Fibroblast of skin of back (primary cell): ENCODE measurements around the gene EMILIN2.
"Not testable (repeated sequence)": the region's sequence is repeated elsewhere in the genome, so short reads cannot be mapped to it uniquely, and the experiment has no call there.

Source experiments
- DNase-seq: peaks from one replicate; pipeline ENCODE4 v3.0.0-alpha.2; 2013

Gene EMILIN2

GRCh38 chr18:2900684-2901422 is 54.0 kb downstream of the EMILIN2 start:
- DNase-seq: no peak

GRCh38 chr18:2901423-2901985 is 54.7 kb downstream of the EMILIN2 start:
- peak; percentile 71 for DNase-seq

DNA sequence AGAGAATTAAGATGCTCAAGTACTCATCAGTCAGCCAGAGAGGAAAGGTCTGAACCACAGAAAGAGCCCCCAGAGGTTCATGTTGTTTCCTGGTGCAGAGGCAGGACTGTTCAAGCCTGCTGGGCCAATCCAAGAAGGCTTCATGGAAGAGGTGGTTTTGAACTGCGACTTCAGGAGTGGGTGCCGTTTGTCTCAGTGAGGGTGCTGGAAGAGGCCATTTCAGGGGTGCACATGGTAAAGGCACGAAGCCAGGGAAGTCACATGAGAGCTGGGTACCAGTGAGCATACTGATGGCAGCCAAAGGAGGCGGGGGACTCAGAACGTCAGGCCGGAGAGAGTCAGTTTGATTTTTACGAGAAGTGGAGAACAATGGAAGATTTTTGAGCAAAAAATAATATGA is 55.5 kb downstream of the EMILIN2 start:
- no peak for DNase-seq

DNA sequence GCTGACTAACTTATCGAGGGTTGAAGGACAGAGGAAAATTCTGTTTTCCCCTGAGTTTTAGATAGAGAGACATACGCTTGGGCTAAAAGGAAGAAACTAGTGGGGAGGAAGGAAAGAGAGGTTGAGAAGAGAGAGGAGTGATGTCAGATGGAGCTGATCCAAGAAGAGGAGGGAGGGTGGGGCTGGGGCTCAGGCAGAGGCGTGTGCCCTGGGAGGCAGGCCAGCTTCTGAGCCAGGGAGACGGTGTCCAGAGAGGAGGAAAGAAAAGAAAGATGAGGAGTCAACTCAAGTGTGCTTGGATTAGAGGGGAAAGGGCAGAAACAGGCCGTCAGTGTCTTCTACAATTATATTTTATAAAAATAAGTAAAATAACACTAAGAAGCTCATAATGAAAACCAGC is 56.2 kb downstream of the EMILIN2 start:
- DNase-seq: peak; percentile 86

- peak; percentile 69 for DNase-seq
Measured at GRCh38 chr18:2905854-2906703, 59.3 kb downstream of the EMILIN2 start.

DNA sequence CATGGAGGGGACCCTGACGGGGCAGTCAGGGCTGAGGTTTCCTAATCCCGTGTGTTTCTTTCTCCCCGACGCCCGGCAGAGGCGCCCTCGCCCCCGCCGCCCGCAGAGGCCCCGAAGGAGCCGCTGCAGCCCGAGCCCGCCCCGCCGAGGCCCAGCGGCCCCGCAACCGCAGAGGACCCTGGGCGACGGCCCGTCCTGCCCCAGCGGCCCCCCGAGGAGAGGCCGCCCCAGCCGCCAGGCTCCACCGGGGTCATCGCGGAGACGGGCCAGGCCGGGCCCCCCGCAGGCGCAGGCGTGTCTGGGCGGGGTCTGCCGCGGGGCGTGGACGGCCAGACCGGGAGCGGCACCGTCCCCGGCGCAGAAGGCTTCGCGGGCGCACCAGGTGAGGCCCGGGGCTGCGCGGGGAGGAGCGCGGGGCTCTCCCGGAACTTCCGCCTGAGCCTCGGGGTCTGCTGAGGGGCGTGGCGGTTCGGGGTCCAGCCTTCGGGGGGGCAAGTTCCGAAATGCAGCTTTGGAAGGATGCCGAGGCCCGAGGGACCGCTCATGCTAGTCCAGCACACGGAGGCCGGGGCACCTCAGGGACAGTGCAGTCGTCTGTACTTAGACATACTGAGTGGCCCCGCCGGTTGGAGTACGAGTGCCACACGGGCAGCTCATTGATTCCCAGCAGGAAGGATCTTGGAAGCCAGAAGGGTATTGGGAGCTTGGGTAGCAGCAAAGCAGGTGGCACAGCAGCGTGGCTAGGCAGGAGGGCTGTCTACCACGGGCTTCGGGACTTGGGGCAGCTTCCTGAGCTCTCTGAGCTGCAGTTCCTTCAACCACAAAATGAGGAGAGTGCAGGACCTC is 60.1 kb downstream of the EMILIN2 start:
- peak; percentile 25 for DNase-seq

DNA sequence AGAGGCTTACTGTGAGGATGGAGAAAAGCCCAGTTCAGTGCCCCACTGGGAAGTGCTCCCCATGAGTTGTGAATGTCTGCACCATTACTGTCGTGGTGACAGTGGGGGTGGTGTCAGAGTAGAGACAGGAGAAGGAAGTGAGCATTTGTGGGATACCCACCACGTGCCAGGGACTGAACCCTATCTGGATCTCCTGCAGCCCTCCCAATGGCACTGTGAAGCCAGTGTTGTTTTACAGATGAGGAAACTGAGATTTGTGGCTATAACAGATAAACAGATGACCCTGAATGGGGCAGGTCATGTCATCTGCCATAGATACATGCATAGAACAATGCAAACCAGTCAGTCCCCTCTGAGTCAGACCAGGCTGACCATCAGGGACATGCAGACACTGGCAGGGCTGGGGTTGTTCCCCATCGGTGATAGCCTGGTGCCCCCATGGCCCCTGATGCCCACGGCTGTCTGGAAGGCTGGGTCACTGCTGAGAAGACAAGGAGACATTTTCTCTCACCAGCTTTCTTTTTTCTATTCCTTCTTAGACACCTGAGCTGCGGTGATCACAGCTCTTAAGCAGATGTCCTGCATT is 60.8 kb downstream of the EMILIN2 start:
- no peak for DNase-seq

DNA sequence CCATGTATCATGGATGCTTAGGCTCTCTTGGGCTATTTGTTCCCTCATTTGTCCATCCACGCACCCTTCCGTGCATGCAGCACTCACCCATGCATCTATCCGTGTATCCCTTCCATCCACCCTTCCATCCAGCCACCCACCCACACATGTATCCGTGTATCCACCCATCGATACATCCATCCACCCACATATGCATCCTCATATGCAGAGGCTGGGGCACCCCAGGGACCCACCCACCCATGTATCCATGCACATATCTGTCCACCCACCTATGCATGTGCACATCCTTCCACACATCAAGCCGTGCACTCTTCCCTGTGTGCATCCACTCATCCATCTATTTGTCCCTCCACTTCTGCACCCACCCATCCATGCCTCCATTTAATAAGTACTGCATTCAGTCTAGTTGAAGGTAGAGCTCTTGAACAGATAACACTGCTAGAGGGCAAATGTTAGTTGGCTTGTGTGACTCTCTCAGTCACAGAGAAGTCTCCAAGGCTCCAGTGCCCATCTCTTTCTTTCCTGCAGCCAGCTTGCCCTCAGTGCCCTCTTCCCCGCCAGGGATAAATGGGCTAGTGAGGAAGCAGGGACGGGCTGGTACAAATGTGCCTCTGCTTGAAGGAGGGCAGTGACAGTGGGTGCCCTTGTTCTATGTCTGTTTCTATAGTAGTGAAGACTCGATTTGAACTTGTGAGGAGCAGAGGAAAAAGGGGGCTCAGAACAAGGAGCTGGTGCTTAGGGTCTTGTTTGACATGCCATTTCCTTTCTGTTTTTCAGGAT is 61.5 kb downstream of the EMILIN2 start:
- no peak for DNase-seq

DNA sequence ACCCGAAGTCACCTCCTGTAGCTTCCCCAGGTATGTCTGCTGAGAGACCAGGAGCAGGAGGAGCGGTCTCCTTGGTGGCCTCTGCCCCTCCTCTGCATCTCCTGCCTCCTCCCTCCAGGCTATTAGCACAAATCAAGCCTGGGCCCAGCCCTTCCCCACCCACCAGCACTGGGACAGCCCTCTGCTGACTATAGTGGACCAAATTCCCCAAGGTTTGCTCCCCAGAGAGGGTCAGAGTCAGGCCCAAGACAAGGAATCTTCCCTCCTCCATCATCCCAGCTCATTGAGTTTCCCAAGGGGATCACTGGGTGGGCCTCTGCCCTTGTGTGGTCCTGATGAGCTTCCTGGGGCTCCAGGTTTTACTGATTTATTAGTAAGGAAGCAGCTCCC is 62.1 kb downstream of the EMILIN2 start:
- peak; percentile 10 for DNase-seq

- DNase-seq: no peak
Measured at GRCh38 chr18:2909431-2910140, 62.8 kb downstream of the EMILIN2 start.

- DNase-seq: no peak
Measured at GRCh38 chr18:2910261-2910660, 63.5 kb downstream of the EMILIN2 start.

- no peak for DNase-seq
Measured at GRCh38 chr18:2910751-2911425, 64.1 kb downstream of the EMILIN2 start.

DNA sequence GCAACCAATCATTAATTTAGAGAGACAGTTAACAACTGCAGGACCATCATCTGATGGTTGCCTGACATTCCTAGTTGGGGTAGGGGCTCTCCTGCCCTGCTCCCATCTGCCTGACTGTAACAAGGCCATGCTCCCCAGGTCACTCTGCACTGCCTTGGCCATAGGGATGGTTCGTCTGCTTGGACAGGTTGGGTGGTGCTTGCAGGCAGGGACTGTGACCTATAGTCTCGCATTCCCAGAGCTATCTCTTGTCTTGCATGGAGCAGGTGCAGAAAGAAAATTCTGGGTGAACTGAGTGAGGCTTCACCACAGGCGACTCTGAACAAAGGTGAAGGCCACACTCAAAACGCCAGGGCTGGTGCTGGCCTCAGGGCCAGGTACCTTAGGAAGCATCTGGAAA is 64.7 kb downstream of the EMILIN2 start:
- DNase-seq: no peak

GRCh38 chr18:2912357-2913299 is 65.8 kb downstream of the EMILIN2 start:
- DNase-seq: no peak

DNA sequence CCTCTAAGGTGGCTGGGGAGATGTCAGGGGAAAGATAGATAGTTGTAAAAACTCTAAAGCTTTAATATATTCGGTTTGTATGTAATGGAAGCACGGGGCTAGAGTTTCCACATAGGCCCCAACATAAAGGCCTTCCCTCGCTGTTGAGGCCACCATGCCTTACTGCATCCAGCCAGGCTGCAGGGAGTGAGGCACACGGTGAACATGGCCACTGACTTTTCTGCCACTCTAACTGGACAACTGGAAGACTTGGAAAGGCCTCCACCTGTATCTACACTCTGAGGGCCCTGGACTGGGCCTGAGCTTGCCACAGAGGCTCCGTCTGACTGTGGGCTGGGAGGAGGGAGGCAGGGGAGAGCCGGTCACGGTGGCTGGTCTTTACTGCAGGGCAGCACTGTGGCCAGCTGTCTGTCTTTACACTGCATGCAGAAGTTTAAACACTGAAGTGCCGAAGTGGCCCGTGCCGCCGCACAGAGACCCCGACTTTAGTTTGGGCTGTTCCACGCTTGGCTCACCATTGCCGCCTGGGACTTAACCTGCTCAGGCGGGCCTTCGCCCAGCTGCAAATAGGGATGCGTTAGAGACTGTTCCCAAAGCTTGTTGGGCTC is 66.7 kb downstream of the EMILIN2 start:
- no peak for DNase-seq

- DNase-seq: no peak
Measured at GRCh38 chr18:2914185-2914880, 67.5 kb downstream of the EMILIN2 start.

DNA sequence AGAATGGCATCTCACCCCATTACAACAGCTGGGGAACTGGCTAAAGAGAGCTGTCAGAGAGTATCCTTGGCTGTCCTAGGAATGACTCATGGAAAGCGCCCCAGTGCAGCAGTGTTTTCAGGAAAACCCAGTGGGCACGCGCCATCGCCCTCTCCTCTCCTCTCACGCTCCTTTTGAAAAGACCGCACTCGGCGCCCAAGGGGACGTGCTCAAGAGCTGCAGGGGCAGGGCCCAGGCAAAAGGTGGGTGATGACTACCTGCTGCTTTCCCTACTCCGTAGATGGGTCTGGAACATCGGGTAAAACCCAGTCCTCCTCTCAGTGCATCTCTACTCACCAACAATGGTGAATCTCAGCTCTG is 68.1 kb downstream of the EMILIN2 start:
- no peak for DNase-seq

GRCh38 chr18:2915486-2915885 is 68.7 kb downstream of the EMILIN2 start:
- not testable (repeated sequence) for DNase-seq
